NT2/D1 (cell line): ENCODE results near the gene PHRF1.
A peak's percentile ranks its signal among the peaks of the same experiment; 100 is the strongest.
"Not testable (repeated sequence)": the region's sequence is repeated elsewhere in the genome, so short reads cannot be mapped to it uniquely, and the experiment has no call there.

Source experiments
- DNase-seq: peaks from one replicate; pipeline ENCODE4 v3.0.0-alpha.2; 2011; ENCODE audit warnings: low read depth, low spot score
- H3K27me3 ChIP-seq: 2 replicates; pipeline ENCODE4 v1.6.0; 2011; ENCODE audit warnings: mild to moderate bottlenecking; ENCODE audit not compliant: insufficient read length, insufficient read depth
- H3K36me3 ChIP-seq: 2 replicates; pipeline ENCODE4 v1.6.1; 2011; ENCODE audit warnings: mild to moderate bottlenecking, low read length, mixed read lengths; ENCODE audit not compliant: insufficient read depth, insufficient read length
- H3K4me1 ChIP-seq: 2 replicates; pipeline ENCODE4 v1.5.1; 2011; ENCODE audit not compliant: insufficient read depth, insufficient read length
- H3K4me3 ChIP-seq: 2 replicates; pipeline ENCODE4 v1.5.1; 2011; ENCODE audit warnings: low read depth; ENCODE audit not compliant: insufficient read length
- H3K9ac ChIP-seq: 2 replicates; pipeline ENCODE4 v1.6.0; 2011; ENCODE audit warnings: low read depth; ENCODE audit not compliant: insufficient read length
- H3K9me3 ChIP-seq: 2 replicates; pipeline ENCODE4 v1.5.1; 2011; ENCODE audit warnings: mild to moderate bottlenecking, low read length; ENCODE audit not compliant: insufficient read depth
- SUZ12 ChIP-seq: IDR thresholded peaks from 2 replicates; pipeline ENCODE4 v1.6.1; 2011; ENCODE audit not compliant: insufficient read length, insufficient read depth; ENCODE audit errors: extremely low read depth
- YY1 ChIP-seq: IDR thresholded peaks from 2 replicates; pipeline ENCODE4 v1.6.1; 2011; ENCODE audit not compliant: insufficient read length, insufficient read depth
- ZNF274 ChIP-seq: IDR thresholded peaks from 2 replicates; pipeline ENCODE4 v1.6.1; 2011; ENCODE audit warnings: mild to moderate bottlenecking, low read depth, low read length

Gene PHRF1

GRCh38 chr11:568306-569157, 7.7 kb upstream of the PHRF1 start:
- peaks cover 44% of the 10 kb centered on the region for H3K4me1 ChIP-seq
- peaks cover 23% of the 10 kb centered on the region for H3K36me3 ChIP-seq
- peaks cover 15% of the 10 kb centered on the region for H3K27me3 ChIP-seq
- H3K9me3 ChIP-seq, result no peaks in the 10 kb centered on the region
- peak overlapping the region; percentile 64 for H3K4me3 ChIP-seq
- DNase-seq, result peak; percentile 82
- peak overlapping the region; percentile 91 for H3K9ac ChIP-seq
- TF ChIP-seq SUZ12, result no peak
- no peak for TF ChIP-seq ZNF274
- TF ChIP-seq YY1, result no peak

- no peak for DNase-seq
- Histone ChIP-seq H3K4me3 (peak overlapping the region; percentile 64), H3K27me3 (peaks cover 19% of the 10 kb centered on the region), H3K4me1 (peaks cover 36% of the 10 kb centered on the region), H3K36me3 (peaks cover 15% of the 10 kb centered on the region), H3K9ac (peak overlapping the region; percentile 91), H3K9me3 (no peaks in the 10 kb centered on the region)
- TF ChIP-seq ZNF274 (no peak), SUZ12 (no peak), YY1 (no peak)
Observed at GRCh38 chr11:569158-569885, 6.9 kb upstream of the PHRF1 start.

- peaks cover 34% of the 10 kb centered on the region for H3K4me1 ChIP-seq
- peak overlapping the region; percentile 3 for H3K4me3 ChIP-seq
- peaks cover 8% of the 10 kb centered on the region for H3K36me3 ChIP-seq
- no peaks in the 10 kb centered on the region for H3K9me3 ChIP-seq
- DNase-seq, result no peak
- TF ChIP-seq YY1, result no peak
- TF ChIP-seq SUZ12, result no peak
- no peak for TF ChIP-seq ZNF274
- H3K27me3 ChIP-seq, result peaks cover 32% of the 10 kb centered on the region
- peak overlapping the region; percentile 69 for H3K9ac ChIP-seq
Observed at GRCh38 chr11:571802-572185, 4.5 kb upstream of the PHRF1 start.

GRCh38 chr11:573146-573759, 3.0 kb upstream of the PHRF1 start:
- Histone ChIP-seq H3K9ac (no peak overlapping the region), H3K4me1 (peaks cover 31% of the 10 kb centered on the region), H3K36me3 (peaks cover 15% of the 10 kb centered on the region), H3K27me3 (peaks cover 27% of the 10 kb centered on the region), H3K9me3 (no peaks in the 10 kb centered on the region), H3K4me3 (no peak overlapping the region)
- no peak for DNase-seq
- TF ChIP-seq SUZ12 (no peak), ZNF274 (no peak), YY1 (no peak)

- Histone ChIP-seq H3K36me3 (peaks cover 22% of the 10 kb centered on the region), H3K4me1 (peaks cover 35% of the 10 kb centered on the region), H3K4me3 (peak overlapping the region; percentile 26), H3K27me3 (peaks cover 27% of the 10 kb centered on the region), H3K9ac (peak overlapping the region; percentile 74)
- not testable (repeated sequence) for H3K9me3 ChIP-seq, DNase-seq
Observed at GRCh38 chr11:574031-574570, 2.2 kb upstream of the PHRF1 start.

- H3K27me3 ChIP-seq, result peaks cover 21% of the 10 kb centered on the region
- no peak for DNase-seq
- H3K4me3 ChIP-seq, result peak overlapping the region; percentile 78
- TF ChIP-seq SUZ12 (no peak), ZNF274 (no peak), YY1 (no peak)
- peak overlapping the region; percentile 87 for H3K9ac ChIP-seq
- peaks cover 28% of the 10 kb centered on the region for H3K36me3 ChIP-seq
- H3K4me1 ChIP-seq, result peaks cover 34% of the 10 kb centered on the region
- H3K9me3 ChIP-seq, result no peaks in the 10 kb centered on the region
Observed at GRCh38 chr11:574632-575312, 1.5 kb upstream of the PHRF1 start.
